Measurements from ENCODE around the gene IPCEF1.
"Not testable (repeated sequence)": the region's sequence is repeated elsewhere in the genome, so short reads cannot be mapped to it uniquely, and the experiment has no call there.

IPCEF1 gene

GRCh38 chr6:154329350-154330170 lies 27.0 kb downstream of the IPCEF1 start:
- DNase-seq, result no peak

GRCh38 chr6:154327313-154327712 lies 29.3 kb downstream of the IPCEF1 start:
- not testable (repeated sequence) for DNase-seq

DNA sequence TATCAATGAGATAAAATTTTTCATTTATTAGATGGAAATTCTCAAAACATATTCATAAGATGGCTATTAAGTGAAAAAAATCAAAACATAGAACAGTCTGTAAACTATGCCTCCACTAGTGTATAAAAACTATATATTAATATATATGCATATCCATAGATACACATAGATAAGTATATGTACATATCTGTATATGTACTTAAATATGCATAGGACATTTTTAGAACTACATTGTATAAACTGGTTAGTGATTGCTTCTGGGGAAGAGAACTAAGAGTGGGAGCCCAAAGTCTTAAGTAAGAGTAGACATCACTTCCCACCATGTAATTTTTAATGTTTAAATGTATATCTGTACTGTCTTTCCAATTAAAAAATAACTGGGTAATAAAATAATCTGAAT lies 31.5 kb downstream of the IPCEF1 start:
- DNase-seq, result no peak

GRCh38 chr6:154320181-154320580 lies 36.4 kb downstream of the IPCEF1 start:
- DNase-seq, result no peak

DNA sequence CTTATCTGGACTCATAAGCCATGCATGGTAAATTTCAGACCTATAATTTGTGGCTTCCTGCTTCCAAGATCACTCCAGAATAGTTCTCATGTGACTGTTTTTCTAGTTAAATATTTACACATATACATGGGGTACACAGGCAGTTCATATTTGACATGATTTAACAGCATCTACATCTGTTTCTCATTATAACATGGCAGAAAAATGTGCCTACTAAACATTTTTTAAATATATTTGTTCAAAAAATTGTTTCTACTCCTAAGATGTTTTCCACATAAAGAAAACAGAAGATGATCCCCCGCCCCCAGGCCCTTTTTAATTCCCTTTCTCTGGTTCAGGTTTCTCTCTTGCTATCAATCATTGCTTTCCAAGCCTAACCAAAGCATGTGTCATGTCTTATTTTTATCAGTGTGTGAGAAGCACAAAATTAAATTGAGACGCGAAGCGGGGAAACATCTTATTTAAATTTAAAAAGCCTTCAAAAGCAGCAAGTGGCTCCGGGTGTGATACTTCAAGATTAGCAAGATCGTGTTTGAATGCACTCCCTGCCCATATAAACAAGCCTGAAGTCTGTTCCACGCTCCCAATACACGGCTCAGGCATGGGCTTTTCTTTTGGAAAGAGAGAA lies 37.3 kb downstream of the IPCEF1 start:
- DNase-seq, result no peak

GRCh38 chr6:154318721-154319120 lies 37.9 kb downstream of the IPCEF1 start:
- DNase-seq, result no peak

- DNase-seq, result no peak
These were observed 40.5 kb downstream of the IPCEF1 start for GRCh38 chr6:154316131-154316530.

DNA sequence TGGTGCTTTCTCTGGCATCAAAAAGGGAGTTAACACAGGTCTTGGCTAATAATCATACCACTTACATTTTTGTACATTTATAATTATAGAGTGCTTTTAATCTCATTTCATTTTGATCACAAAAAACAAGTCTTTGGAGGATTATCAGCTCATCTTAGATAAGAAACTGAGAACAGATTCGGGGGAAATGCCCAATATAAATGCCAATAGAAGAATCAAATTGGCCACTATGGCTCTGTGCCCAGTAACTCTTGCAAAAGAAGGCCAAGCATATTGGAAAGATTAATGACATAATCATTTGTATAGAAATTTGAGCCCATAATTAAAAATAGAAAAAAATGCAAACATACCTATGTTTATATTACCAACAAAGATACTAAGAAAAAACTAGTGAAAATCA lies 42.5 kb downstream of the IPCEF1 start:
- DNase-seq, result no peak

DNA sequence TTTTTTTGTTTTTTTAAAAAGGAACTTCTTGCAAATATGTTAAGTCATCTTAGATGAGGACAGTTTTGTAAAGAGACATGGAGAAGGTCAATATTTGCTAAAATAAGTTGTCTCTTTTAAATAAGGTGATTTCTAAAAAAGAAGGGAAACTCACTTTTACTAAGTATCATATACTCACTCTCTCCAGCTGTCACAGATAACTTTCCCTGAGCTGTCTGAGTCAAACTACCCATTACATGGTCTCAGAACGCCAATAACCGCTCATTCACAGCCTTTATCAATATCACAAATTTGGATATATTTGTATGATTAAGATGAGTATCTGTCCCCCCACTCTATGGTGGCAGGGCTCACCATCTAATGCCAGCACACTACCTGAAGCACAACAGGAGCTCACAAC lies 47.6 kb downstream of the IPCEF1 start:
- no peak for DNase-seq

DNA sequence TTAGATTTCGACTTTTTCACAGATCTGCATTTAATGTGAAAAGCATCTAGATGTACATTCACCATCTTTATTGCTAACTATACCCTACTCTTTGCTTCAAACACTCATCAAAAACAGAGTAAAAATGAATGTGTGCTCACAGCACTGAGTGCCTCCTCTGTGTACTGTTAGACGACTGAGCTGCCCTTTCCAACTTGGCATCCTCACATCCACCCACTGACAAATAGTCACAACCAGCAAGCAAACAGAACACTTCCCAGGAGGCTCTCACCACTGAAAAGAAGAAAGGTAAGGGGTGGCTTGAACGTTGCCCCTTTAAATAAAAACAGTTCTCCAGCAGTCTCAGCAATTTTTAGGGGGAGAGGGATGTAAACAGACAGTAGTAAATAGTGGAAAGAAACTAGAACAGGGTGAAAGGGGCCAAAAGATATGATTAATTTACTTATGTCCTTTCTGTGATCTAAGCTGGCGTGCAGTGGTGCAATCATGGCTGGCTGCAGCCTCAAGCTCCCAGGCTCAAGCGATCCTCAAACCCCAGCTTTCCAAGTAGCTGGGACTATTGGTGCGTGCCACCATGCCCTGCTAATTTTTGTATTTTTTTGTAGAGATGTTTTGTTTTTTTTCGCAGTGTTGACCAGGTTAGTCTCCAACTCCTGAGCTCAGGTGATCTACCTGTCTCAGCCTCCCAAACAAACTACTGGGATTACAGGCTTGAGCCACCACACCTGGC lies 48.7 kb downstream of the IPCEF1 start:
- no peak for DNase-seq

- DNase-seq, result not testable (repeated sequence)
These were observed 49.5 kb downstream of the IPCEF1 start for GRCh38 chr6:154307147-154307546.

- no peak for DNase-seq
These were observed 49.9 kb downstream of the IPCEF1 start for GRCh38 chr6:154306696-154307095.

- peak in 2 of 3 donors; percentile 34 to 49 for DNase-seq
These were observed 52.4 kb downstream of the IPCEF1 start for GRCh38 chr6:154304191-154304590.

DNA sequence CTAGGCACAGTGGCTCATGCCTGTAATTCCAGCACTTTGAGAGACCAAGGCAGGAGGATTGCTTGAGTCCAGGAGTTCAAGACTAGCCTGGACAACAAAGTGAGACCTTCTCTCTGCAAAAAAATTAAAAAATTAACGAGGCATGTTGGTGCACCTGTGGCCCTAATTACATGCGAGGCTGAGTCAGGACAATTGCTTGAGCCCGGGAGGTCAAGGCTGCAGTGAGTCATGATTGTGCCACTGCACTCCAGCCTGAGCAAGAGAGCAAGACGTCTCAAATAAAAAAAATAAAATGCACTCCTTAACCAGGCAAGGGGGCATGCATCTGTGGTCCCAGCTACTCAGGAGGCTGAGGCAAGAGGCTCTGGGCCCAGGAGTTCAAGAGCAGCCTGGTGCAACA lies 53.0 kb downstream of the IPCEF1 start:
- DNase-seq, result peak in 2 of 3 donors; percentile 33 to 38

DNA sequence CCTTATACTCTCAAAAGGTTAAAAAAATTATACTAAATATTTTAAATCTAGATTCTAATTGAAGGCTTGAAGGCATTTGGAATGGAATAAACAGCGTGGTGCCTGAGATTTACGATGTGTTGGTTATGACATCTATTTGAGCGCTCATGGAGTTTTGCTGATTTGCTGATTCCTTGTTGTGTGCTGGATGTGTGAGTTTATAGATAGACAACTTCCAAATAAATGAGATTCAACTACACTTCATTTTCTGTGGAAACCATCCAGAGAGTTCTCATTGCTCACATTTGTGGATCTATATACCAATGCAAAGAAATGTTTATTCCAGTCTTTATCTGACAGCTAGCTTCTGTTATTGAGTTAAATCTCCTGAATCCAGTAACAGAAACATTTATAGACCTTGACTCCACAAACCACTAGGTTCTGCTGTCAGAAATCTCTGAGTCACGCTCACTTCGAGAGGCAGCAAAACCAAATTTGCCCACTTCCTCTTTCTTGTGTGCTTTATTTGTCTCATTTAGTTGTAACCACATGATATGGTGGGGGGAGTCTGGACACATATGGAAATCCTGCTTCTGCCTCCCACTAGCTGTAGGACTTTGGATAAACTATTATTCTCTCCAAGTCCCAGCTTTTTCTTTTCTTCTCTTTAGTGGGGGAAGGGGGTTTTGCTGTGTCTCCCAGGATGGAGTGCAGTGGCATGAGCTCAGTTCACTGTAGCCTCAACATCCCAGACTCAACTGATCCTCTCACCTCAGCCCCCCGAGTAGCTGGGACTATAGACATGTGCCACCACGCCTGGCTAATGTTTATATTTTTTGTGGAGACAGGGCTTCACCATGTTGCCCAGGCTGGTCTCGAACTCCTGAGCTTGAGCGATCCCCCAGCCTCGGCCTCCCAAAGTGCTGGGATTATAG lies 54.5 kb downstream of the IPCEF1 start:
- peak; percentile 88 to 96 (median 95) for DNase-seq

DNA sequence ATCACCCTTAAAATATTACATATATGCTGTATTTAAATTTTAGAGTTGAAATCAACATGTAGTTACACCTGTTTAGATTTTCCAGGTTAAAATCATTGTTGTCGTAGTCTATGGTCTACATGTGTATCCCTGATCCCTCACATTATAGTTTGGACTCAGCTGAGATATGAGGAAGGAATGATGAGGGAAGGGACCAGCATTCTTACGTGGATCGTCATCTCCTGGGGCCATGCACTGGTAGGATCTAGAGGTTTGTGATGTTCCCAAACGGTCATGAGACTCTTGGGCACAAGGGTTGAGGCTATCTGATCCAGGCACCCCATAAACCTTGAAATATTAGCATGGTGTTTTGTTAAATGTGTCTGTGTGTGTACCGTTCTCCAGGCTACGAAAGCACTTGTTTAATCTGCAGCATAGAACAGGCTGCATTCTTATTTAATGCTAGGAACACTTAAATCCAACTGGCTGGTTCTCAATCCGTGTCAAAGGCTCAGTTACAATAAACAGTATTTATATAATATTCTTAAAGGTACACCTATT lies 55.4 kb downstream of the IPCEF1 start:
- DNase-seq, result no peak

GRCh38 chr6:154298297-154298696 lies 58.3 kb downstream of the IPCEF1 start:
- DNase-seq, result peak; percentile 13 to 79 (median 64)

- DNase-seq, result no peak
These were observed 58.9 kb downstream of the IPCEF1 start for GRCh38 chr6:154297721-154298120.

DNA sequence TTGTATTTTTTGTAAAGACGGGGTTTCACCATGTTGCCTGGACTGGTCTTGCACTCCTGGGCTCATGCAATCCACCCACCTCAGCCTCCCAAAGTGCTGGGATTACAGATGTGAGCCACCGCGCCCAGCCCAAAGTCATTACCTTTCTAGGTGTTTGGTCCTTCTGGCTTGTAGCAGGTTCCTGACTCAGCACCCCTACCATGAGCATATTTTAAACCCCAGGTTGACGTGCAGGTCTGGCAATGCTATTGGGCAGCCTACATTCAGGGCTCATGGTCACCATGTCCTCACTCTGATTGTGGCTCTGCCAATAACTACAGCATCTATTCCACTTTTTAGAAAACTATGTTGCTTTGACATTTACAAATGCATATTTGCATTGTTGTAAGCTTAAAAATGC lies 59.4 kb downstream of the IPCEF1 start:
- DNase-seq, result no peak

DNA sequence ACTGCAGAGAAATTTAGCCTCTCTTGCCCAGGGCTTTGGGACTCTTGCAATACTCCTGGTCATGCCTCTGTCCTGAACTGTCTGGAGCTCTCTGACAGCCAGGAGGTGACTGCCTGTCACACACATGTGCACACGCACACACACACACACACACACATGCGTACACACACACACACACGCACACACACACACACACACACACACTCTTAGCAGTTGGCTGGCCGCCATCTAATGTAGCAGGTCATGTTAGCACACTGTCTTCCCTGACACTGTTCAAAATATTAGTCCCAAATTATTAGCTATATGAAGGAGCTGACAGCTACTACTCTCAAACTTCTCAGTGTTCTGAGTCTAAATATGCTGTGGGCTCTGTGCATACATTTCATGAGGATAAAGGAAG lies 60.9 kb downstream of the IPCEF1 start:
- DNase-seq, result no peak

GRCh38 chr6:154292855-154293519 lies 63.6 kb downstream of the IPCEF1 start:
- peak; percentile 12 to 59 (median 57) for DNase-seq

GRCh38 chr6:154292066-154292465 lies 64.5 kb downstream of the IPCEF1 start:
- no peak for DNase-seq
